Renal cortex interstitium (tissue), 11 donors: ENCODE data around the gene LONP1. TPM values are rescaled to one million over a fixed set of nuclear protein-coding genes. Genes with fewer than 3 reads are reported as not detected.

Experiments used
- DNase-seq, 11 donors: peaks; one replicate each; pipeline ENCODE4 v3.0.0-alpha.2; 2013; ENCODE audit warnings: low read depth in 9 of 11, low spot score in 4 of 11; ENCODE audit errors: extremely low read depth in 1 of 11
- polyA plus RNA-seq, 3 donors: library from polyadenylated mRNA; unstranded; fragments of 120-200 nt; gene quantifications; one replicate each; pipeline ENCODE4 v1.2.1, GENCODE V29; 2013; ENCODE audit not compliant: insufficient read length in 3 of 3

Gene LONP1
- polyA plus RNA-seq, 3 donors, result 44.3 to 75.0 (median 68.9) TPM

DNA sequence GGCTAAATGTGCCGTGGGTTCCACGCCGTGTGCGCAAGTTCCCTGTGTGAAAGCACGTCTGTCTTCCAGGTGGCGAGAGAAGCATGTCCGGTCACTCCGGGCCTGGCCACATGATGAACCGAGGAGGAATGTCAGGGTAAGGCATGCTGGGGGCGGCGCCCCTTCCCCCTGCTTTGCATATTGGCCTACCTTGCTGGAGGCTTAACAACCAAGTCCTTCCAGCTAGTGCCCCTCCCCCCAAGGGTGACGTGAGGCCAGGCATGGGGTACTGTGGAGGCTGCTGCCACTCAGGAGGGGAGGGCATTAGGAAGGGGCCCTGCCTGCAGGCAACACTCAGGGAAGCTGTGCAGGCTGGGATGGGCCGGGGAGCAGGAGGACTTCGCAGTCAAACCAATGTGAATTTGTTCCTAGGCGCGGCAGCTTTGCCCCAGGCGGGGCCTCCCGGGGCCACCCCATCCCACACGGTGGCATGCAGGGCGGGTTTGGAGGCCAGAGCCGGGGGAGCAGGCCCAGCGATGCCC is 52.1 kb downstream of the LONP1 start:
- no peak for DNase-seq

DNA sequence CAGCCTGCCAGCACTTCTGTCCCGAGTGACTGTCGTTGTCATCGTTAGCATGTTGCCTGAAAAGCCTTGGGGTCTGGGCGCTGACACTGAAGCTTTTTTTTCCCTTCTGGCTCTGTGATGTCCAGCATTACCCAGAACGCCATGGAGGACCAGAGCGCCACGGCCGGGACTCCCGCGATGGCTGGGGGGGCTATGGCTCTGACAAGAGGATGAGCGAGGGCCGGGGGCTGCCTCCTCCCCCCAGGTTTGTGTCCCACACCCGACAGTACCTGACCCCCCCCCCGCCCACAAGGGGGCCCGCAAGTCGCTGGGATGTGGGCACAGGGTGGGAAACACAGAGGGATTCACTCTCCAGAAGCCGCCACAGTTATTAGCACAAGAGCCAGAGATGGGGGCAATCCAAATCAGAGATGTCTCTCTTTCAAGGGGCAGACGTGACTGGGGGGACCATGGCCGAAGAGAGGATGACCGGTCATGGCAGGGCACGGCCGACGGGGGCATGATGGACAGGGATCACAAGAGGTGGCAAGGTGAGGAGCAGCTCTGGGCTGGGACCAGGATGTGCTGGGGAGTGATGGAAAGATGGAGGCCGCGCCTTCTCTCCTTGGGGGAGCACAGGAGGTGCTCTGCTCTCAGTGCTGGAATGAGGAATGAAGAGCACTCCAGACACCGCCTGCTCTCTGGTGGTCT is 52.9 kb downstream of the LONP1 start:
- DNase-seq, result no peak

DNA sequence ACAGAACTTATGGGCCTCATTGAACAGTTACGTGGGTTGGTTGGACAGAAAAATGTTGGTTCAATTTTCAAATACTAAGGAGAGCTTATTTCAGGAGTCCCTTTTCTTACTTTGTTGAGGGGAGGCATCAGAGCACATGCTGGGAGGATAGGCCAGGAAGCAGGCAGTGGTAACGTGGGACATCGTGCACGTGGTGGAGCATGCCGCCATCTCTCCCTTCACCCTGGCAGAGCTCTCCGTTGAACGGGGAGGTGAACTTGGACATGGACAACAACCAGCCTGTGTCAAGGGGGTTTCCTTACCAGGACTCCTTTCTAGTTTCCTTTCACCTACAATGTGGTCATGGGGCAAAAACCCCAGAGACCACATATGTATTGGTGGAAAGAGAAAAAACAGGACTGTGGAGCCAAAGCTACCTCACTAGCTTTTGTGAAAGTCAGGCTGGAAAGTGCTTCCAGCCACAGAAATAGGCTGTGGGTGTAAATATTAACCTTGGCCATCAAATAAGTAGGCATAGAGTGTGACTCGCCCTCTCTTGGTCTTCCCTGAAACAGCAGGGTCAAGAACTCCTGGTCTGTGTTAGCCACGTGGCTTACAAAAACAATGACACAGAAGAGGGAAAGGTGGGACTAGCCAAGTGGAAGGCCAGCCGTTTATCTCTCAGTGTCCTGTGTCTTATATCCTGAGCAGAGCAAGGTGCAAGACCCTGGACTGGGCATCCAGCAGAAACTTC is 54.0 kb downstream of the LONP1 start:
- DNase-seq, result no peak

DNA sequence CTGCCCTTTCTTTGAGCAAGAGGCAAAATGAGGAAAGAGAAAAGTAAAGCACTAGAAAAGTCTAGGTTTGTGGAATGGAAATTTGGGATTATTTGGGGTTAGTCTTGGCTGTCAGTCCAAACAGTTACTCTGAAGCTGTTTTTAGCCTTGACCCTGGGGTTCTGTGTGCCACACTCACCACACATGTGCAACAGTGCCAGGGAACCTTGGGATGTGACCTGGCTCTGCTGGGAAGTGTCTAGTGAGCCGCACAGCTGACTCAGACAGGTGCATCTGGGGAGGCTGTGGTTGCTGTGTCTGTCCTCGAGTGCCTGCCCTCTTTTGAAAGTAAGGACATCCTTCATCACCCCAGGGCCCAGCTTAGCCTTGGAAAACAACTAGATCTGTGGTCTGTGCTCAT is 55.4 kb downstream of the LONP1 start:
- no peak for DNase-seq

DNA sequence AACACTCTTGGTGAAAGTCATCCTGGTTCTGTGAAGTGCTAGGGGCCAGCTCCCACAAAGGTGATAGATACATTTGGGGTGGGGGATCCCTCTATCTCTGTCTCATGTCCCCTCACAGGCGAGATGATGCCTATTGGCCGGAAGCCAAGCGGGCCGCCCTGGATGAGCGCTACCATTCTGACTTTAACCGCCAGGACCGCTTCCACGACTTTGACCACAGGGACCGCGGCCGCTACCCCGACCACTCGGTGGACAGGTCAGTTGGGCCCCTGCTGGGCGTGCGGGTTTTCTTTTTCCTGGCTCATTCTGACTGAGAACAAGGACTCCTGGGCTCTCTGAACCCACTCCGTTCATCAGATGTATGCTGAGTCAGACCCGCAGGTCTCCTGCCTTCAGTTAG is 56.0 kb downstream of the LONP1 start:
- DNase-seq, result no peak

DNA sequence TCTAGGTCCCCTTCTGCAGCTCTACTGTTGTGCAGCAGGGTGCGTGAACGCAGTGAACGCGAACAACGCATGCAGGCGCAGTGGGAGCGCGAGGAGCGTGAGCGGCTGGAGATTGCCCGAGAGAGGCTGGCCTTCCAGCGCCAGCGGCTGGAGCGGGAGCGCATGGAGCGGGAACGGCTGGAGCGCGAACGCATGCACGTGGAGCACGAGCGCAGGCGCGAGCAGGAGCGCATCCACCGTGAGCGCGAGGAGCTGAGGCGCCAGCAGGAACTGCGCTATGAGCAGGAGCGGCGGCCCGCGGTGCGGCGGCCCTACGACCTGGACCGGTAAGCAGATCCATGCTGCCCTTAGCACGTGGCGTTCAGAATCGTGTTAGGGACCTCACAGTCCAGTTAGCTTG is 58.5 kb downstream of the LONP1 start:
- DNase-seq, result no peak

DNA sequence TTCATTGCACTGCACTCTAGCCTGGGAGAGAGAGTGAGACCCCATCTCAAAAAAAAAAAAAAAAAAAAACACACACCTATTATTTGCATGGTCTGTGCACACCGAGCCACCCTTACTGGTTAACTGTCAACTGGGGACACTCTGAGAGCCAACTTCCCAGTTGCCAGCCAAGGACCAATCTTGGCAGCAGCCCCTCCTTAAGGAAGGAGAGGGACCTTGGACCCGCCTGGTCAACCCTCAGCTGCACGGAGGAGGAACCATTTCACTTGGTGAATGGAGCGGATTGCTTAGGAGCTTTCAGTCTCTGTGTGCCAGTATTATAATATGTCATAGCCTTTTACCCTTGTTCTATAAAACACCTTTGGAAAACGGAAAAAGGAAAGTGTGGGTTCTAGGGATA is 64.5 kb downstream of the LONP1 start:
- no peak for DNase-seq

DNA sequence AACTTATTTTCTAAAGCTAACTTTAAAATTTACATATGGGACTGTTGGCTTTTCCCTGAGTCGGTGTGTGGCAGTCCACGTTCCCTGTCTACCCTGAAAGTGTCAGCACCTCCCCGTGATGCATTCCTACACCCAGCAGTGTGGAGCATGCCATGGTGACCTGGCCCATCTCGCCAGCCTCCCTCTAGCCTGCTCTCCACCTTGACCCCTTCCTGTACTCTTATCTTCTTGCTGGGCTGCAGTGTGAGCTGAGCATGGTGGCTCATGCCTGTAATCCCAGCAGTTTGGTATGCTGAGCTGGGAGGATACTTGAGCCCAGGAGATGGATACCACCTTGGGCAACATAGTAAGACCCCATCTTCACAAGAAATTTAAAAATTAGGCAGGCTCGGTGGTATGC is 65.0 kb downstream of the LONP1 start:
- no peak for DNase-seq

DNA sequence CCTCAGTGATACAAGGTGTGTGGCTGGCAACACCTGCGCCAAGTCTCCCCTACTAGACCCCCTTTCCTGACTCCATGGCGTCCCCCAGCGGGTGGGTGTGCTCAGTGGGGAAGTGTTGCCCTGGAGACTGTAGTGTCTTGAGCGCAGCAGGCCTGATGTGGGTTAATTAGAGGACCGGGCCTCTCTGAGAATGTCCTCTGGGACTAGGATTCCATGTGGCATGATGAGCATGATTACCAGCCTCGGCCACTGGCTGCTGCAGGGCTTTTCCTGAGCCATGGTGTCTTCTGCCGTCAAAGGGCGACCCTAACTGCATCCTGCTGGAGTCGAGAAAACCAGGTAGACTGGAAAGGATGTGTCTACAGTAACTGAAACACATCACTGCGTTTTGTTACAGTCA is 67.7 kb downstream of the LONP1 start:
- no peak for DNase-seq

DNA sequence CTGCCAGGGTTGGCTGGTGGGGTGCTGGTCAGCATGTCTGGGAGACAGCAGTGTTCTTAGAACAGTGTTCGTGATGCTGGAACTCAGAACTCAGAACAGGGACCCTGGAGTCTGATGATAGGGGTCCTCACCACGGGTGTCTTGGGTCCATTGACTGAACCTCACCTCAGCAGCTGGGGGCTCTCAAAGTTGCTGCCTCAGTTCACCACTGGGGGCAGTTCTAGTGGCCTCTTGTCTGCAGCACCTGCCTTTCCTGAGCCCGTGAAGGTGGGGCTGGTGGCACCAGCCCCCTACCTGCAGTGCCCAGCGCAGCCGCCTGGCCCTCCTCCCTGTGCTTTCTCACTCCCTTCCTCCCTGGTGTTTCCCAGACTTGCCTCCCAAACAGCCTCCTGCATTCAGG is 68.6 kb downstream of the LONP1 start:
- no peak for DNase-seq

DNA sequence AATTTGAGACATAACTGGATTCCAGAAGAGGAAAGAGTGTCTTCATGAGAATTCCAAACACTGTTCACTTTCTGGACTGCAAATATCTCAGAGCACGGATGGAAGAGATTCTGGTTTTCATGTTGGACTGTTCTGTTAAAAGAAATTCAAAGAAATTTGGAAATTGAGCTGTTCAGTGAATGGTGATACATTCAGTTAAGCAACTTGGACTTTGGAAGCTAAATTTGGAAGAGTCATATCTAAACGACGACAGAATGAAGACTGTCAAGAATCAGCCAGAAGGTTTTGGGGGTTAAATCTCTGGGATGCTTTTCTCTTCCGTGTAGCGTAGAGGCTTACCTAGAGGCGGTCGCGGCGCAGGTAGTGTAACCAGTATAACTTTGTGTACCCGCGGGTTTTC is 71.5 kb downstream of the LONP1 start:
- DNase-seq, result no peak

DNA sequence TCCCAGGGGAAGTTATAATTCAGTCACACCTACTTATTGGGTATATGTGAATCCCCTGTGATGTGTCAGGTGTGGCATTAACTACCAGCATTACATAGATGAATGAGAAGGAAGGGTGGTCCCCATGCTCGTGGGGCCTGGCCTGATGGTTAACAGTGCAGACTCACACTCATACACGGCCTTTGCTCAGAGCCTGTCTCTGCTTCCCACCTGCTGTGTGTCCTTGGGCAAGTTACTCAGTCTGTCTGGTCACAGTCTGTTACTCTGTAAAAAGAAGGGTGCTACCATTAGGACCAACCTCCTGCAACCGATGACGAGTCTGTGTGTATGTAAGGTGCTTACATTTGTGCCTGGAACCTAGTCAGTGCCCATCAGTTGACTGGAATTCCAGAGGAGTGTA is 73.2 kb downstream of the LONP1 start:
- no peak for DNase-seq

DNA sequence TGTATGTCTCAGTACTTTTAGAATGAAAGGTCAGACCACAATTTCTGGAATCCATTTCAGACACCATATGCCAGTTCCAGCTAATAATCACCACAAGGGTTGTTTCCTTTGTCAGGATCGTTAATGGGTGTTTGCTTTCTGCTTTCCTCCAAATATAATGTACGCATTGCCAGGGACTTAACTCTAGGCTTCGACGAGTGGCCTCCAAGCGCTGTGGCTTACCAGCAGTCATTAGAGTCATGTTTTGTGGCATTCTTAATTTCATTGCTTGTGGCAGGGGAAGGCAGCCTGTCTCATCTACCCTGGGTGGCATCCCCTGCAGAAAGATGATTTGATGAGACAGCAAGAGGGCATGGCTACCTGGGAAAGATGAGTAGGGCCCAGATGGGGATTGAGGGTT is 74.5 kb downstream of the LONP1 start:
- no peak for DNase-seq

DNA sequence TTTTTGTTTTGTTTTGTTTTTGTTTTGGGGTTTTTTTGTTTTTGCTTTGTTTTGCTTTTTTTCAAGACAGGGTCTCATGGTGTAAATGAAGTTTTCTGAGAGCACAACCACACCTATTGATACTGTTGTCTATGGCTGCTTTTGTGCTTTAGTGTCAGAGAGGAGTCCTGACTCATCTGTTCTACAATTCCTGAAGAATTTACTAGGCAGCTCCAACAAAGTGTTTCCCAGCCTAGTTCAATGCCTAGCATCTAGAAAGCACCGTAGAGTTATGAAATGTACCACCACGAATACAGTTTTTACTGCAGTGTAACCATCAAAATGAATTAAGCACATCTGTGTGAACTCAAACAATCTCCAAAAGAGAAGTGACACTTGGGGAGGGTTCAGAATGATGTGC is 75.9 kb downstream of the LONP1 start:
- no peak for DNase-seq

DNA sequence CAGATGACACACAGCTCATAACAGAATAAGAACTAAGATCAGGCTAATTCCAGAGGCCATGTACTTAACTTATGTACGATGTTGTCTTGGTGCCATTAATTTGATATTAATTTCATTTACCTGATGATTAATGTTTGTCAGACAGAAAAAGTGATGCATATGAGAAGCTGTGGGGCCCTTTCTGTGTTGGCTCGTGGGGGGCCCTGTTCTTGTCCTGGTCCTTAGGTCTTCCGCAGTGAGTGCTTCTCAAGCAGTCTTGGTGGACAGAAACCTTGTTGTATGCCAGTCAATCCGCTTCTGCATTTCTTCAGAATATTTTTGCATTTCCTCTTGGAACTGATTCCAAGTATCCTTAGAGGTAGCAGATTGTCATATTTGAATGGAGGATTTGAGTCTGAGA is 76.9 kb downstream of the LONP1 start:
- no peak for DNase-seq

DNA sequence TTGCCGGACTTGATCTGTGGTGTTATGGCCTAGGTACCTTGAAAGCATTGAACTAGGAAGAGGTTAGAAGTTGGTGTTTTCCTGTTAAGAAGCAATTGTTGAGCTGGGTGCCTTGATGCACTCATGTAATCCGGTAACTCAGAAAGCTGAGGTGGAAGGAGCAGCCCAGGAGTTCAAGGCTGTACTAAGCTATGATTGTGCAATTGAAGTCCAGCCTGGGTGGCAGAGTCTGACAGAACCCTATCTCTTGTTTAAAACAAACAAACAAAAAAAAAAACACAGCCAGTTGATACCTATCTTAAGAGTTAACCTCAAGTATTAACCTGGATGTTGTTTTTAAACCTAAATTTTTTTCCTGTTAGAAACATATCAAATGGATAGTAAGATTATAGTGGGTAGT is 77.7 kb downstream of the LONP1 start:
- DNase-seq, result no peak

Other genes with a start within 250 kb of the LONP1 start
- gene TINCR, start 152.2 kb downstream of the LONP1 start, polyA plus RNA-seq, result 1 to 10 TPM in 1 of 3 donors, under 1 TPM in 2; 0.49 to 1.0 (median 0.65) TPM
- 100 to 1,000 TPM in 1 of 3 donors, 10 to 100 TPM in 2; 77.7 to 108 (median 84.4) TPM for gene SAFB2, start 97.4 kb downstream of the LONP1 start, polyA plus RNA-seq
- gene SAFB, start 97.1 kb downstream of the LONP1 start, polyA plus RNA-seq, result 100 to 1,000 TPM; 152 to 176 (median 154) TPM
- 10 to 100 TPM; 26.1 to 53.3 (median 45.5) TPM for gene MICOS13, start 39.6 kb downstream of the LONP1 start, polyA plus RNA-seq
- 10 to 100 TPM in 2 of 3 donors, 1 to 10 TPM in 1; 8.2 to 14.0 (median 12.0) TPM for gene HSD11B1L, start 39.1 kb downstream of the LONP1 start, polyA plus RNA-seq
- gene RPL36, start 29.9 kb downstream of the LONP1 start, polyA plus RNA-seq, result 1,000 to 10,000 TPM in 1 of 3 donors, 100 to 1,000 TPM in 2; 596 to 1,019 (median 781) TPM
- not detected for gene CATSPERD, start 491 bp upstream of the LONP1 start, polyA plus RNA-seq
- 1 to 10 TPM; 2.4 to 5.0 (median 2.5) TPM for gene PRR22, start 64.6 kb upstream of the LONP1 start, polyA plus RNA-seq
- gene DUS3L, start 71.0 kb upstream of the LONP1 start, polyA plus RNA-seq, result 10 to 100 TPM; 21.2 to 35.0 (median 31.2) TPM
- 1 to 10 TPM; 2.3 to 3.8 (median 3.6) TPM for gene NRTN, start 84.9 kb upstream of the LONP1 start, polyA plus RNA-seq
- gene FUT6, start 119.6 kb upstream of the LONP1 start, polyA plus RNA-seq, result 10 to 100 TPM; 10.4 to 20.7 (median 14.1) TPM
- gene FUT3, start 131.3 kb upstream of the LONP1 start, polyA plus RNA-seq, result 1 to 10 TPM in 1 of 3 donors, under 1 TPM in 2; 0.40 to 1.9 (median 0.89) TPM
- under 1 TPM in 2 of 3 donors, not detected in 1; 0.06 to 0.17 TPM for gene FUT5, start 150.4 kb upstream of the LONP1 start, polyA plus RNA-seq
- gene NDUFA11, start 183.6 kb upstream of the LONP1 start, polyA plus RNA-seq, result 100 to 1,000 TPM; 130 to 197 (median 179) TPM
- gene VMAC, start 184.7 kb upstream of the LONP1 start, polyA plus RNA-seq, result 10 to 100 TPM in 1 of 3 donors, 1 to 10 TPM in 2; 5.7 to 10.9 (median 5.9) TPM
- 10 to 100 TPM; 16.6 to 43.9 (median 29.6) TPM for gene CAPS, start 194.1 kb upstream of the LONP1 start, polyA plus RNA-seq